ENCODE results near the gene ACER3.
"Not testable (repeated sequence)": the region's sequence is repeated elsewhere in the genome, so short reads cannot be mapped to it uniquely, and the experiment has no call there.

Gene ACER3

GRCh38 chr11:76995081-76995576 is 134.4 kb downstream of the ACER3 start:
- no peak for DNase-seq (ENCODE audit: low read depth)

GRCh38 chr11:76997512-76997911 is 136.8 kb downstream of the ACER3 start:
- no peak for DNase-seq (ENCODE audit: low read depth)

GRCh38 chr11:76999597-76999996 is 138.9 kb downstream of the ACER3 start:
- DNase-seq (ENCODE audit: low read depth): no peak

DNA sequence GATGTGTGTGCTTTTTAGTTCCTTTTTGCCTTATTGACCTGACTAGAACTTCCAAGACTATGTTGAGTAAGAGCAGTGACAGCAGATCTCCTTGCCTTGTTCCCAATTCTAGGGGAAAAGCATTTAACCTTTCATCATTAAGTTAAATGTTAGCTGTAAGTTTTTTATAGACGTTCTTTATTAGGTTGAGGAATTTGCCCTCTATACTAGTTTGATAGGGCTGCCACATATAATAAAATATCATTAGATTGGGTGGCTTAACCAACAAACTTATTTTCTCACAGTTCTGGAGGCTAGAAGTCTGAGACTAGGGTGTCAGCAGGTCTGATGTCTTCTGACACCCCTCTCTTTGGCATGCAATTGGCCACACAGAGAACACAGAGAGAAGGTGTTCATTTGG is 140.9 kb downstream of the ACER3 start:
- no peak for DNase-seq (ENCODE audit: low read depth)

DNA sequence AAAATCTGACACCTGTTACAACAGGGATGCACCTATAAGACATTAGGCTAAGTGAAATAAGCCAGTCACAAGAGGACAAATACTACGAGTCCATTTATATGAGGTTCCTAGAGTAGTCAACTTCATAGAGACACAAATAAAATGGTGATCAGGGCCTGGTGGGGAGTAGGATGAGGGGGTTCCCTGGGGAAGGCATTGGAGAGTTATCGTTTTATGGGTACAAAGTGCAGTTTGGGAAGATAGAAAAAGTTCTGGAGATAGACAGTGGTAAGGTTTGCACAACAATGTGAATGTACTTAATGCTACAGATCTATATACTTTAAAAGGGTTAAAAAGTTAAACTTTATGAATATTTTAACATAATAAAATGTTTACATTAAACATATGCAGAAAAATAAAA is 142.1 kb downstream of the ACER3 start:
- no peak for DNase-seq (ENCODE audit: low read depth)

GRCh38 chr11:77003963-77004362 is 143.2 kb downstream of the ACER3 start:
- DNase-seq (ENCODE audit: low read depth): no peak

DNA sequence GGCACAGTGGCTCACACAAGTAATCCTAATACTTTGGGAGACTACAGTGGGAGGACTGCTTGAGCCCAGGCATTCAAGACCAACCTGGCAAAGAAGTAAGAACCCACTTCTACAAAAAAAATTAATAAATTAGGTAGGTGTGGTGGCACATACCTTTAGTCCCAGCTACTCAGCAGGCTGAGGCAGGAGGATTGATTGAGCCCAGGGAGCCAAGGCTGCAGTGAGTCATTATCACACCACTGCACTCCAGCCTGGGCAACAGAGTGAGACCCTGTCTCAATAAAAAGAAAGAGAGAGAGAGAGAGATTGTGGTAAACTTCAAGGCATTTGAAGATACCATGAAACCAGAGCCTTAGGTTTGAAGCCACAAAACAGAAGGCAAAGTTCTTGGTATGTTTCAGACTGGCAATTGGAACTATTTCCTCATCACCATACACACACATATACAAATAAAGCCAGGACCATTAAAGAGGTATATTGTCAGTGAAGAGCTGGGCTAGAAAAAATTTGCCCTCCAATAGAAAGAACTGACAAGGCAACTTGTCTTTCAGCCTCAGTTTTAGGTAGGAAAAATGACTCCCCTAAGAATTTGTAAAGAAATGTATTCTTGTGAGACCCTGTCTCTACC is 148.9 kb downstream of the ACER3 start:
- DNase-seq (ENCODE audit: low read depth): no peak

DNA sequence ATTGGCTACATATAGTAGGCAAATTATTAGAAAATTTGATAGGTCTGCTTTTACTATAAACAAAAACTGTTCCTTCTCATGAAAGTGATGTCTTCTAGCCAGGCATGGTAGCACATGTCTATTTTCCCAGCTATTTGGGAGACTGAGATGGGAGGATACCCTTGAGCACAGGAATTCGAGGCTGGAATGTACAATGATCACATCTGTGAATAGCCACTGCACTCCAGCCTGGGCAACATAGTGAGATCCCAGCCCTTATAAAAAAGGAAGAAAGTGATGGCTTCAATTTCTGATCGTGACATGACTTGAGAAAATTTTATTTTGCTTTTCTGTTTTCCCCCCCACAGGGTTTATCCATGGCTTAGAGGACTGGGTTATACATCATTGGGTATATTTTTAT is 154.0 kb downstream of the ACER3 start:
- DNase-seq (ENCODE audit: low read depth): no peak

DNA sequence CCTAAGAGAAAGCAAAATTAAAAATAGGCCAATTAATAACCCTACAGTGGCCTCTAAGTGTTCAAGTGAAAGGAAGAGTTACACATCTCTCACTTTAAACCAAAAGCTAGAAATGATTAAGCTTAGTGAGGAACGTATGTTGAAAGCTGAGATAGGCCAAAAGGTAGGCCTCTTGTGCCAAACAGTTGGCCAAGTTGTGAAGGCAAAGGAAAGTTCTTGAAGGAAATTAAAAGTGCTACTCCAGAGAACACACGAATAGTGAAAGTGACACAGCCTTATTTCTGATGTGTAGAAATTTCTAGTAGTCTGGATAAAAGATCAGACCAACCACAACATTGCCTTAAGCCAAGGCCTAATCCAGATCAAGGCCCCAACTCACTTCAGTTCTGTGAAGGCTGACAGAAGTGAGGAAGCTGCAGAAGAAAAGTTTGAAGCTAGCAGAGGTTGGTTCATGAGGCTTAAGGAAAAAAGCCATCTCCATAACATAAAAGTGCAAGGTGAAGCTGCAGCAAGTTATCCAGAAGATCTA is 157.7 kb downstream of the ACER3 start:
- not testable (repeated sequence) for DNase-seq (ENCODE audit: low read depth)

GRCh38 chr11:77019976-77020595 is 159.4 kb downstream of the ACER3 start:
- DNase-seq (ENCODE audit: low read depth): no peak

- DNase-seq (ENCODE audit: low read depth): no peak
These were observed 160.0 kb downstream of the ACER3 start for GRCh38 chr11:77020734-77021133.

DNA sequence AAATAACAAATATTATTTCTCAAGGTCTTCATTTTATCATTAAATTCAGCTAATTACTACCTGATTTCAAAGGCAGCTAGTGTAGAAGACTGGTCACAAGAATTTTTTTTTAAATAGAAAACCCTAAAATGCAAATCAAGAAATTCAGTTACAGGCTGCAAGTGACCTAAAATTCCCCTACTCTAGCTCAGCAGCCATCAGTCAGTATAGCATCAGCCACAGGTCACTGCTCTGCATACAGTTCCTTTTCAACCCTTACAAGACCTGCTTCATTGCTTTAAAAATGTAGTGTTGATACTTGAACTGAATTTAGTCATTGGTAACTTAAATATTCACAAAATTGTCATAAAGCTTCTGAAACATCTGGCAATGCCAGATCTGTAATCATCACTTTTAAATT is 164.0 kb downstream of the ACER3 start:
- no peak for DNase-seq (ENCODE audit: low read depth)

- DNase-seq (ENCODE audit: low read depth): no peak
These were observed 165.5 kb downstream of the ACER3 start for GRCh38 chr11:77026221-77026620.

- no peak for DNase-seq (ENCODE audit: low read depth)
These were observed 166.0 kb downstream of the ACER3 start for GRCh38 chr11:77026743-77027142.

GRCh38 chr11:77027275-77027674 is 166.6 kb downstream of the ACER3 start:
- no peak for DNase-seq (ENCODE audit: low read depth)

GRCh38 chr11:77029829-77030228 is 169.1 kb downstream of the ACER3 start:
- no peak for DNase-seq (ENCODE audit: low read depth)

DNA sequence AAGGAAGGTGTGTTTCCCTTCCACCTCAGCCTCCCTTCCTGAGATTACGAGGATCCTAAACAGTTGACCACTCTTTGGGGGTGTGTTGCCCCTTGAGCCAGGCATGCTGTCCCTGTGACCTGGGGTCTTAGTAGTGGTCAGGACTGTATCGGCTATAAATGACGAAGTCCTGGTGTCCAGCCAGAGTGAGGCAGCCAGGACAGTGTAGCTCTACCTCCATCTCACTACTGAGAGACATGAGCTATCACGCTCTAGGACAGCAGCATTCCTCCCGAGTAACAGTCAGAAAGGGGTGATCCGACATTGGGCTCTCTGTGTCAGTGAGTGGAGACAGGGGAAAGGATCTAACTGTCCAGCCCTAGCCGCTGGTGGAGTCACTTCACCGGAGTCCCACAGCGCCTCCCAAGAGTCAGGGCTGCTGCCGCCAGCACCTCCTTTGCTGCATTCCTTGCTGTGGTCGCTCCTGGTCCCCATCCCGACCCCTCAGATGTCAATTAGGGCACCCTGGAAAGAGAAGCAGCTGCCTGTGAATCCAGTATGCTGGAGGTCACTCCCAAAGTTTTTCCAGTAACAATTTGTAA is 170.2 kb downstream of the ACER3 start:
- DNase-seq (ENCODE audit: low read depth): no peak

DNA sequence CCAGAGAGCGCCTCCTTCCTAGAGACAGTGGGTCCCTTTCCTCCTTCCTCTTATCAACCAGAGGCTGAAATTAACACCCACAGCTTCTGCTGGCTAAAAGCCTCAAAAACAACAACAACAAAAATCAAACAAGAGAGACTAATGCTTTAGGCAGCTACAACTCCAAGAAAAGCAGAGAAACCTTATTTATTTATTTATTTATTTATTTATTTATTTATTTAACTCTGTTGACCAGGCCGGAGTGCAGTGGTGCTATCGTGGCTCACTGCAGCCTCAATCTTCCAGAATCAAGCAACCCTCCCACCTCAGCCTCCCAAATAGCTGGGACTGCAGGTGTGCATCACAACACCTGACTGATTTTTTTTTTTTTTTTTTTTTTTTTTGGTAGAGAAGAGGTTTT is 170.9 kb downstream of the ACER3 start:
- DNase-seq (ENCODE audit: low read depth): no peak

DNA sequence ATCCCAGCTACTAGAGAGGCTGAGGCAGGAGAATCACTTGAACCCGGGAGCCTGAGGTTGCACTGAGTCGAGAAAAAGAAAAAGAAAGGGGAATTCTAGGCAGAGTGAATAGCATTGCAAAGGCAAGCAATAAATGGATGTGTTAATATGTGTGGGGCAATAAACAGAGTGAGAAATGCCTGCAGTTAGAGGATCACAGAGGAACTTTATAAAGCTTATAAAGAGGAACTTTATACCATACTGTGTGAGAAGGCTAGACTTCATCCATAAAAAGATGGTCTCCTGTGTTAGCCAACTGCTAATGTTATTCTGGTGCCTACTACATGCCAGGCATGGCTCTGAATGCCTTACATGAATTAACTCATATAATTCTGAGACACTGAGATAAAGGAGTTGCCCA is 174.3 kb downstream of the ACER3 start:
- no peak for DNase-seq (ENCODE audit: low read depth)

DNA sequence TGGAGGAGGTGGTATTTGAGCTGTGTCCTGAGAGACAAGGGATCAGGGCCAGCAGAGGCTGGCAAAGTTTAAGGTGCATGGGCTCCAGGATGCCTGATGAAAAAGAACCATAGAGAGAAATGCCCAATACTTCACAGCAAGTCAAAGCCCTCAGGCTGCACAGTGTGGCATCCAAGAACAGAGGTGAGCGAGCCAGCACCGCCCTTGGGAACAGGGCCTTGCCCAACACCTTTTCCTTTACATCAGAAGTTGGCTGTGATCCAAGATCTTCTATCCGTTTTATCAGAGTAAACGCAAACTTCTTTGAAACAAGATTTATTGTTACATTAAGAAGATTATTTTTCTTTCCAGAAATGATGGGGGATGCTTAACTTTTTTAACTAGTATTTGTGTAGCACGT is 174.9 kb downstream of the ACER3 start:
- DNase-seq (ENCODE audit: low read depth): no peak

- no peak for DNase-seq (ENCODE audit: low read depth)
These were observed 175.7 kb downstream of the ACER3 start for GRCh38 chr11:77036398-77036797.

- no peak for DNase-seq (ENCODE audit: low read depth)
These were observed 176.3 kb downstream of the ACER3 start for GRCh38 chr11:77037057-77037456.

- DNase-seq (ENCODE audit: low read depth): no peak
These were observed 177.5 kb downstream of the ACER3 start for GRCh38 chr11:77038029-77038824.

All from fibroblast of the conjunctiva (primary cell).